SK-N-SH treated with all-trans-retinoic acid at 6 μM for 48 hours (cell line): ENCODE measurements around the gene GNGT2.

Source experiments
- ATAC-seq: fragments of 200-7000 bp; cut with Tn5 transposase; 3 replicates; pipeline ENCODE4 v1.9.1; 2020; ENCODE audit warnings: mild to moderate bottlenecking, moderate library complexity
- ARNTL ChIP-seq: fragments of 450-650 bp; formaldehyde crosslinking; IDR thresholded peaks from 2 replicates; pipeline ENCODE4 v1.5.0; 2020; ENCODE audit warnings: low read depth, mild to moderate bottlenecking, moderate library complexity, borderline replicate concordance
- BACH2 ChIP-seq: fragments of 250-450 bp; sonication (Bioruptor Pico); IDR thresholded peaks from 2 replicates; pipeline ENCODE4 v1.9.0; 2021; ENCODE audit warnings: mild to moderate bottlenecking, borderline replicate concordance
- CREB5 ChIP-seq: fragments of 250-450 bp; sonication (Bioruptor Pico); IDR thresholded peaks from 2 replicates; pipeline ENCODE4 v1.5.1; 2020; ENCODE audit warnings: low read depth, mild to moderate bottlenecking, moderate library complexity
- CSDC2 ChIP-seq: fragments of 250-450 bp; sonication (Bioruptor Pico); IDR thresholded peaks from 2 replicates; pipeline ENCODE4 v1.5.0; 2020; ENCODE audit warnings: mild to moderate bottlenecking, moderate library complexity
- ESRRG ChIP-seq: fragments of 250-450 bp; sonication (Bioruptor Pico); IDR thresholded peaks from 2 replicates; pipeline ENCODE4 v1.6.1; 2021; ENCODE audit warnings: mild to moderate bottlenecking
- GLIS3 ChIP-seq: fragments of 250-450 bp; sonication (Bioruptor Pico); IDR thresholded peaks from 2 replicates; pipeline ENCODE4 v1.5.0; 2020; ENCODE audit warnings: mild to moderate bottlenecking, moderate library complexity
- ISL1 ChIP-seq: fragments of 250-450 bp; sonication (Bioruptor Pico); IDR thresholded peaks from 2 replicates; pipeline ENCODE4 v2.1.2; 2022; ENCODE audit warnings: mild to moderate bottlenecking, moderate library complexity
- OSR1 ChIP-seq: fragments of 250-450 bp; sonication (Bioruptor Pico); IDR thresholded peaks from 2 replicates; pipeline ENCODE4 v1.8.0; 2022; ENCODE audit warnings: moderate library complexity, mild to moderate bottlenecking, inconsistent platforms
- PATZ1 ChIP-seq: fragments of 250-450 bp; sonication (Bioruptor Pico); IDR thresholded peaks from 2 replicates; pipeline ENCODE4 v1.8.0; 2020; ENCODE audit warnings: mild to moderate bottlenecking, moderate library complexity, borderline replicate concordance
- POU6F1 ChIP-seq: fragments of 250-450 bp; sonication (Bioruptor Pico); IDR thresholded peaks from 2 replicates; pipeline ENCODE4 v1.8.0; 2021; ENCODE audit warnings: low read depth, mild to moderate bottlenecking, moderate library complexity, borderline replicate concordance
- PPARA ChIP-seq: fragments of 250-450 bp; sonication (Bioruptor Pico); IDR thresholded peaks from 2 replicates; pipeline ENCODE4 v1.5.0; 2020; ENCODE audit warnings: mild to moderate bottlenecking, borderline replicate concordance
- SNAI2 ChIP-seq: fragments of 250-450 bp; sonication (Bioruptor Pico); IDR thresholded peaks from 2 replicates; pipeline ENCODE4 v1.5.0; 2020; ENCODE audit warnings: mild to moderate bottlenecking, moderate library complexity
- TSHZ2 ChIP-seq: fragments of 250-450 bp; sonication (Bioruptor Pico); IDR thresholded peaks from 2 replicates; pipeline ENCODE4 v1.5.0; 2020; ENCODE audit warnings: mild to moderate bottlenecking, moderate library complexity
- ZC3H10 ChIP-seq: fragments of 250-450 bp; sonication (Bioruptor Pico); IDR thresholded peaks from 2 replicates; pipeline ENCODE4 v1.5.1; 2021; ENCODE audit warnings: mild to moderate bottlenecking, moderate library complexity
- ZFP3 ChIP-seq: fragments of 250-450 bp; sonication (Bioruptor Pico); IDR thresholded peaks from 2 replicates; pipeline ENCODE4 v1.5.0; 2020; ENCODE audit warnings: mild to moderate bottlenecking, moderate library complexity
- ZFP30 ChIP-seq: fragments of 450-650 bp; formaldehyde crosslinking; IDR thresholded peaks from 2 replicates; pipeline ENCODE4 v1.5.0; 2022; ENCODE audit warnings: mild to moderate bottlenecking, moderate library complexity
- ZNF565 ChIP-seq: fragments of 450-650 bp; formaldehyde crosslinking; conservative IDR thresholded peaks from 2 replicates; pipeline ENCODE4 v1.5.0; 2020; ENCODE audit warnings: low read depth, mild to moderate bottlenecking, moderate library complexity
- ZNF8 ChIP-seq: fragments of 450-650 bp; formaldehyde crosslinking; IDR thresholded peaks from 2 replicates; pipeline ENCODE4 v1.5.0; 2020; ENCODE audit warnings: mild to moderate bottlenecking, moderate library complexity

Gene GNGT2

GRCh38 chr17:49213399-49213798, 3.0 kb upstream of the GNGT2 start:
- ATAC-seq, result no peak
- no peak for TF ChIP-seq ZFP3 (CRISPR knock-in tag)
- no peak for TF ChIP-seq POU6F1
- no peak for TF ChIP-seq ESRRG (CRISPR knock-in tag)
- TF ChIP-seq ISL1 (CRISPR knock-in tag), result no peak
- TF ChIP-seq ZNF8 (CRISPR knock-in tag), result no peak
- TF ChIP-seq PPARA, result no peak
- no peak for TF ChIP-seq ZC3H10 (CRISPR knock-in tag)

- TF ChIP-seq ZNF565 (CRISPR knock-in tag) (no peak), SNAI2 (no peak), POU6F1 (no peak)
- ATAC-seq, result peak; percentile 50
Measured at GRCh38 chr17:49209061-49209571, 1.3 kb downstream of the GNGT2 start.

GRCh38 chr17:49204516-49204915, 5.9 kb downstream of the GNGT2 start:
- TF ChIP-seq ARNTL (CRISPR knock-in tag) (no peak), ZNF565 (CRISPR knock-in tag) (no peak), SNAI2 (no peak), TSHZ2 (CRISPR knock-in tag) (no peak), ZC3H10 (CRISPR knock-in tag) (no peak), CSDC2 (CRISPR knock-in tag) (no peak), PATZ1 (no peak), PPARA (no peak), POU6F1 (no peak), CREB5 (CRISPR knock-in tag) (no peak), ISL1 (CRISPR knock-in tag) (no peak), ZNF8 (CRISPR knock-in tag) (no peak)
- ATAC-seq, result no peak

- ATAC-seq, result no peak
- TF ChIP-seq ZNF8 (CRISPR knock-in tag) (no peak), POU6F1 (no peak), ZC3H10 (CRISPR knock-in tag) (no peak), ZFP30 (CRISPR knock-in tag) (no peak), ESRRG (CRISPR knock-in tag) (no peak), BACH2 (no peak), CREB5 (CRISPR knock-in tag) (no peak), OSR1 (CRISPR knock-in tag) (no peak), TSHZ2 (CRISPR knock-in tag) (no peak), GLIS3 (CRISPR knock-in tag) (no peak)
Measured at GRCh38 chr17:49203796-49204195, 6.6 kb downstream of the GNGT2 start.
